H9 (cell line): ENCODE results near the gene NPBWR2. TPM values are rescaled to one million over a fixed set of nuclear protein-coding genes. Genes with fewer than 3 reads are reported as not detected.

Experiments used
- DNase-seq: peaks from one replicate; pipeline ENCODE4 v3.0.0-alpha.2; 2017
- H2AFZ ChIP-seq: one replicate; pipeline ENCODE4 v1.6.1; 2013; ENCODE audit warnings: mild to moderate bottlenecking, low read length, control low read depth, moderate library complexity
- H2AK5ac ChIP-seq: 2 replicates; pipeline ENCODE4 v1.6.1; 2013; ENCODE audit warnings: low read length, control low read depth, mixed read lengths; ENCODE audit not compliant: insufficient read length
- H2BK120ac ChIP-seq: one replicate; pipeline ENCODE4 v1.6.1; 2013; ENCODE audit warnings: low read depth, mild to moderate bottlenecking, low read length, control low read depth, inconsistent platforms; ENCODE audit not compliant: poor library complexity, severe bottlenecking
- H2BK12ac ChIP-seq: 2 replicates; pipeline ENCODE4 v1.6.1; 2013; ENCODE audit warnings: low read length, control low read depth, mixed read lengths, low read depth; ENCODE audit not compliant: insufficient read length
- H2BK15ac ChIP-seq: 2 replicates; pipeline ENCODE4 v1.6.1; 2013; ENCODE audit warnings: low read depth, low read length, control low read depth
- H2BK20ac ChIP-seq: one replicate; pipeline ENCODE4 v1.6.1; 2013; ENCODE audit warnings: low read depth, mild to moderate bottlenecking, low read length, control low read depth, inconsistent platforms; ENCODE audit not compliant: poor library complexity, severe bottlenecking
- H2BK5ac ChIP-seq: 2 replicates; pipeline ENCODE4 v1.6.1; 2013; ENCODE audit warnings: low read length, control low read depth, mixed read lengths; ENCODE audit not compliant: insufficient read length
- H3K14ac ChIP-seq: 2 replicates; pipeline ENCODE4 v1.6.1; 2013; ENCODE audit warnings: low read length, control low read depth; ENCODE audit not compliant: insufficient read depth
- H3K18ac ChIP-seq: 2 replicates; pipeline ENCODE4 v1.6.1; 2013; ENCODE audit warnings: low read depth, mild to moderate bottlenecking, mixed read lengths, low read length, control low read depth; ENCODE audit not compliant: insufficient read length
- H3K23ac ChIP-seq: 2 replicates; pipeline ENCODE4 v1.6.1; 2013; ENCODE audit warnings: low read length, control low read depth, mixed read lengths, low read depth; ENCODE audit not compliant: insufficient read length
- H3K23me2 ChIP-seq: 2 replicates; pipeline ENCODE4 v1.6.1; 2013; ENCODE audit warnings: low read depth, mild to moderate bottlenecking, mixed read lengths, low read length, control low read depth; ENCODE audit not compliant: insufficient read length, poor library complexity, severe bottlenecking
- H3K27ac ChIP-seq: 2 replicates; pipeline ENCODE4 v1.5.1; 2013; ENCODE audit warnings: low read length, control low read depth, mixed read lengths, low read depth; ENCODE audit not compliant: insufficient read length
- H3K27me3 ChIP-seq: 2 replicates; pipeline ENCODE4 v1.6.1; 2013; ENCODE audit warnings: low read length, control low read depth, inconsistent platforms; ENCODE audit not compliant: insufficient read depth
- H3K4ac ChIP-seq: 2 replicates; pipeline ENCODE4 v1.6.1; 2013; ENCODE audit warnings: low read depth, mild to moderate bottlenecking, control low read depth, inconsistent platforms, low read length, moderate library complexity
- H3K4me1 ChIP-seq: 2 replicates; pipeline ENCODE4 v1.6.1; 2013; ENCODE audit warnings: low read length, control low read depth, inconsistent platforms; ENCODE audit not compliant: insufficient read depth
- H3K4me2 ChIP-seq: 2 replicates; pipeline ENCODE4 v1.6.1; 2013; ENCODE audit warnings: low read length, control low read depth, mixed read lengths; ENCODE audit not compliant: insufficient read length, insufficient read depth
- H3K56ac ChIP-seq: 2 replicates; pipeline ENCODE4 v1.6.1; 2013; ENCODE audit warnings: low read depth, mild to moderate bottlenecking, mixed read lengths, low read length, control low read depth; ENCODE audit not compliant: insufficient read length
- H3K79me1 ChIP-seq: 2 replicates; pipeline ENCODE4 v1.6.1; 2013; ENCODE audit warnings: low read depth, mild to moderate bottlenecking, moderate library complexity, low read length, control low read depth, inconsistent platforms; ENCODE audit not compliant: insufficient read depth, poor library complexity, severe bottlenecking
- H3K79me2 ChIP-seq: 2 replicates; pipeline ENCODE4 v1.6.1; 2013; ENCODE audit warnings: low read length, control low read depth, inconsistent platforms; ENCODE audit not compliant: insufficient read depth
- H3K9ac ChIP-seq: 2 replicates; pipeline ENCODE4 v1.6.1; 2013; ENCODE audit warnings: low read length, control low read depth, mixed read lengths; ENCODE audit not compliant: insufficient read length; ENCODE audit errors: extremely low read depth
- H3K9me3 ChIP-seq: one replicate; pipeline ENCODE4 v1.6.1; 2013; ENCODE audit warnings: low read depth, low read length, inconsistent platforms; ENCODE audit not compliant: control insufficient read depth
- H3T11ph ChIP-seq: one replicate; pipeline ENCODE4 v1.6.1; 2013; ENCODE audit warnings: mild to moderate bottlenecking, low read length, control low read depth, inconsistent platforms
- H4K20me1 ChIP-seq: one replicate; pipeline ENCODE4 v1.6.1; 2013; ENCODE audit not compliant: control insufficient read depth, insufficient read length, insufficient read depth
- H4K5ac ChIP-seq: 2 replicates; pipeline ENCODE4 v1.6.1; 2013; ENCODE audit warnings: low read depth, mild to moderate bottlenecking, mixed read lengths, low read length, control low read depth; ENCODE audit not compliant: insufficient read length
- H4K8ac ChIP-seq: replicated peaks from 2 replicates; pipeline ENCODE4 v1.6.1; 2013; ENCODE audit warnings: low read length, control low read depth, mixed read lengths, low read depth; ENCODE audit not compliant: insufficient read length
- H4K91ac ChIP-seq: 2 replicates; pipeline ENCODE4 v1.6.1; 2013; ENCODE audit warnings: low read depth, mild to moderate bottlenecking, moderate library complexity, mixed read lengths, low read length, control low read depth; ENCODE audit not compliant: insufficient read length
- H3K27ac Mint-ChIP-seq, 3 experiments: 2 replicates in 2 of 3; 3 replicates in 1 of 3; pipeline ENCODE4 v1.8.0; 2020 to 2021; ENCODE audit warnings: mixed read lengths in 3 of 3, mild to moderate bottlenecking in 1 of 3, moderate library complexity in 1 of 3
- H3K27me3 Mint-ChIP-seq: 2 replicates; pipeline ENCODE4 v1.8.0; 2021; ENCODE audit warnings: low read depth, mild to moderate bottlenecking, moderate library complexity, mixed read lengths
- H3K36me3 Mint-ChIP-seq, 3 experiments: 2 replicates in 2 of 3; 3 replicates in 1 of 3; pipeline ENCODE4 v1.8.0; 2020 to 2021; ENCODE audit warnings: low read depth in 3 of 3, mixed read lengths in 3 of 3; ENCODE audit not compliant: insufficient read depth in 1 of 3
- H3K4me1 Mint-ChIP-seq, 2 experiments: 2 replicates each; pipeline ENCODE4 v1.8.0; 2020; ENCODE audit warnings: mixed read lengths in 2 of 2
- H3K4me3 Mint-ChIP-seq, 2 experiments: 2 replicates in 1 of 2; 3 replicates in 1 of 2; pipeline ENCODE4 v1.8.0; 2020 to 2021; ENCODE audit warnings: mild to moderate bottlenecking in 2 of 2, mixed read lengths in 2 of 2, moderate library complexity in 1 of 2
- H3K9me3 Mint-ChIP-seq, 2 experiments: 2 replicates in 1 of 2; 3 replicates in 1 of 2; pipeline ENCODE4 v1.8.0; 2020; ENCODE audit warnings: mild to moderate bottlenecking in 2 of 2, mixed read lengths in 2 of 2, moderate library complexity in 1 of 2
- WGBS: extraction: QIAGEN DNeasy Blood & Tissue Kit; methylation state at CpG from one replicate; pipeline ENCODE4 v1.1.7; 2013; ENCODE audit warnings: missing lambda C conversion rate, low lambda C conversion rate, mixed read lengths; ENCODE audit not compliant: insufficient read length; ENCODE audit errors: extremely low coverage; 5-methylcytosine and 5-hydroxymethylcytosine counted together
- total RNA-seq: library from RNA; stranded (reverse); gene quantifications from 2 replicates; pipeline ENCODE4 v1.2.1, GENCODE V29; 2021
- TF ChIP-seq, protein P1 (sequence below): fragments of 200-600 bp; sonication (generic); conservative IDR thresholded peaks from 3 replicates; pipeline ENCODE4 v1.8.0; 2021; ENCODE audit warnings: antibody characterized with exemption, mild to moderate bottlenecking

NPBWR2 gene
- total RNA-seq, 1 experiment from 2014 or later, result not detected

DNA sequence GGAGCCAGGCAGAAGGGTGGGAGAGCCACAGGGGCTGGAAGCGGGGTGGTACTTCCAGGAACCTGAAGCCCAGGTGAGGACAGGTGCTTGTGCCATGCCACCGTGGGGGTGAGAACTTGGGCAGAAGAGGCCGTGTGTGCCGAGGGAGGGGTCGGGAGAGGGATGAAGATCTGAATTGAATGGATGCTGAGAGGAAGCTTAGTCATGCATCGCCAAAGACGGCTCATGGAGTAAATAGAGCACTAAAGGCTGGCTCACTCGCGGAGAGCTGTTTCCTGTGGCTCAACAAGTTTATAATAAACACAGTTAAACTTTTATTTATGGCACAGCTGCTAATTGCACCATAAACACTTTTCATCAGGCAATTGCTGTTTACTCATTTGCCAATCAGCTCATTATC, 35.2 kb upstream of the NPBWR2 start:
- no peak overlapping the region for H2BK20ac ChIP-seq

More for the DNA sequence above, 35.2 kb upstream of the NPBWR2 start:
- Histone ChIP-seq H3K9me3 (peaks cover 9% of the 10 kb centered on the region), H3K4me2 (no peak overlapping the region), H3K4ac (no peak overlapping the region), H4K5ac (no peak overlapping the region), H2AFZ (no peak overlapping the region), H3K23me2 (no peaks in the 10 kb centered on the region), H2BK5ac (no peak overlapping the region), H4K20me1 (no peaks in the 10 kb centered on the region), H3K56ac (no peak overlapping the region), H4K8ac (no peak overlapping the region), H3K18ac (no peak overlapping the region), H3K27ac (no peak overlapping the region), H2BK15ac (no peak overlapping the region), H2BK120ac (no peak overlapping the region), H3K14ac (no peak overlapping the region; the same call in 1 of the 2 replicates), H2BK12ac (no peak overlapping the region), H3K79me1 (no peaks in the 10 kb centered on the region), H4K91ac (no peak overlapping the region), H3K23ac (no peak overlapping the region), H3K9ac (no peak overlapping the region), H3K79me2 (no peaks in the 10 kb centered on the region), H3K4me1 (no peaks in the 10 kb centered on the region), H2AK5ac (no peak overlapping the region), H3T11ph (no peak overlapping the region), H3K27me3 (no peaks in the 10 kb centered on the region)
- Mint-ChIP-seq H3K9me3 (peaks cover 21 to 23% of the 10 kb centered on the region in 2 experiments), H3K36me3 (peaks cover 12 to 18% (median 12%) of the 10 kb centered on the region in 3 experiments), H3K27me3 (peaks cover 8% of the 10 kb centered on the region), H3K4me1 (peaks cover 15 to 36% of the 10 kb centered on the region in 2 experiments), H3K27ac (no peak overlapping the region), H3K4me3 (no peak overlapping the region; a peak in 1 of 5 replicates)
- no CpG with 5 or more reads among the region's 9 CpGs for WGBS
- TF ChIP-seq, protein P1, sequence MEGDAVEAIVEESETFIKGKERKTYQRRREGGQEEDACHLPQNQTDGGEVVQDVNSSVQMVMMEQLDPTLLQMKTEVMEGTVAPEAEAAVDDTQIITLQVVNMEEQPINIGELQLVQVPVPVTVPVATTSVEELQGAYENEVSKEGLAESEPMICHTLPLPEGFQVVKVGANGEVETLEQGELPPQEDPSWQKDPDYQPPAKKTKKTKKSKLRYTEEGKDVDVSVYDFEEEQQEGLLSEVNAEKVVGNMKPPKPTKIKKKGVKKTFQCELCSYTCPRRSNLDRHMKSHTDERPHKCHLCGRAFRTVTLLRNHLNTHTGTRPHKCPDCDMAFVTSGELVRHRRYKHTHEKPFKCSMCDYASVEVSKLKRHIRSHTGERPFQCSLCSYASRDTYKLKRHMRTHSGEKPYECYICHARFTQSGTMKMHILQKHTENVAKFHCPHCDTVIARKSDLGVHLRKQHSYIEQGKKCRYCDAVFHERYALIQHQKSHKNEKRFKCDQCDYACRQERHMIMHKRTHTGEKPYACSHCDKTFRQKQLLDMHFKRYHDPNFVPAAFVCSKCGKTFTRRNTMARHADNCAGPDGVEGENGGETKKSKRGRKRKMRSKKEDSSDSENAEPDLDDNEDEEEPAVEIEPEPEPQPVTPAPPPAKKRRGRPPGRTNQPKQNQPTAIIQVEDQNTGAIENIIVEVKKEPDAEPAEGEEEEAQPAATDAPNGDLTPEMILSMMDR, result no peak
- DNase-seq, result no peak
